ENCODE results near the gene PDE4B. TPM values are rescaled to one million over a fixed set of nuclear protein-coding genes. Genes with fewer than 3 reads are reported as not detected.

PDE4B gene
- total RNA-seq, 1 donor from 2014 or later: 10.9 TPM

- no peaks in the 10 kb centered on the region for H3K27me3 Mint-ChIP-seq
- intact Hi-C loops (cut with micrococcal nuclease): loop anchor here (10.0 kb wide), 1 partner anchor 888 kb away; no protein-coding TSS in a partner anchor
- H3K27ac Mint-ChIP-seq: no peak overlapping the region
- no peak overlapping the region for H3K4me3 Mint-ChIP-seq
- peaks cover 16% of the 10 kb centered on the region for H3K9me3 Mint-ChIP-seq
- no peak for DNase-seq
- H3K4me1 Mint-ChIP-seq: peaks cover 56% of the 10 kb centered on the region
- no peaks in the 10 kb centered on the region for H3K36me3 Mint-ChIP-seq (ENCODE audit: low read depth)
Observed at GRCh38 chr1:66286307-66286706, 493.6 kb downstream of the PDE4B start.

GRCh38 chr1:66288048-66288447 is 495.4 kb downstream of the PDE4B start:
- peaks cover 19% of the 10 kb centered on the region for H3K9me3 Mint-ChIP-seq
- no peak for DNase-seq
- H3K4me1 Mint-ChIP-seq: peaks cover 50% of the 10 kb centered on the region
- intact Hi-C loops (cut with micrococcal nuclease): loop anchor here (10.0 kb wide), 1 partner anchor 887 kb away; no protein-coding TSS in a partner anchor
- H3K27ac Mint-ChIP-seq: no peak overlapping the region
- no peaks in the 10 kb centered on the region for H3K36me3 Mint-ChIP-seq (ENCODE audit: low read depth)
- no peak overlapping the region for H3K4me3 Mint-ChIP-seq
- H3K27me3 Mint-ChIP-seq: no peaks in the 10 kb centered on the region

GRCh38 chr1:66290761-66291530 is 498.3 kb downstream of the PDE4B start:
- intact Hi-C loops (cut with micrococcal nuclease): no loop called here
- Mint-ChIP-seq H3K27me3 (no peaks in the 10 kb centered on the region), H3K4me1 (peaks cover 40% of the 10 kb centered on the region), H3K9me3 (peaks cover 18% of the 10 kb centered on the region), H3K27ac (no peak overlapping the region), H3K4me3 (no peak overlapping the region), H3K36me3 (ENCODE audit: low read depth) (no peaks in the 10 kb centered on the region)
- no peak for DNase-seq

GRCh38 chr1:66291531-66291864 is 498.8 kb downstream of the PDE4B start:
- peaks cover 39% of the 10 kb centered on the region for H3K4me1 Mint-ChIP-seq

GRCh38 chr1:66292305-66292704 is 499.6 kb downstream of the PDE4B start:
- DNase-seq: no peak
- H3K9me3 Mint-ChIP-seq: peaks cover 17% of the 10 kb centered on the region
- H3K4me3 Mint-ChIP-seq: no peak overlapping the region
- no peaks in the 10 kb centered on the region for H3K36me3 Mint-ChIP-seq (ENCODE audit: low read depth)
- intact Hi-C loops (cut with micrococcal nuclease): no loop called here
- no peaks in the 10 kb centered on the region for H3K27me3 Mint-ChIP-seq
- peaks cover 39% of the 10 kb centered on the region for H3K4me1 Mint-ChIP-seq
- no peak overlapping the region for H3K27ac Mint-ChIP-seq

More at GRCh38 chr1:66291531-66291864, 498.8 kb downstream of the PDE4B start:
- no peak overlapping the region for H3K27ac Mint-ChIP-seq
- DNase-seq: no peak
- intact Hi-C loops (cut with micrococcal nuclease): no loop called here
- H3K9me3 Mint-ChIP-seq: peaks cover 17% of the 10 kb centered on the region
- H3K4me3 Mint-ChIP-seq: no peak overlapping the region
- H3K27me3 Mint-ChIP-seq: no peaks in the 10 kb centered on the region
- H3K36me3 Mint-ChIP-seq (ENCODE audit: low read depth): no peaks in the 10 kb centered on the region

GRCh38 chr1:66292944-66293343 is 500.2 kb downstream of the PDE4B start:
- Mint-ChIP-seq H3K9me3 (peaks cover 17% of the 10 kb centered on the region), H3K27me3 (no peaks in the 10 kb centered on the region), H3K4me1 (peaks cover 38% of the 10 kb centered on the region), H3K4me3 (no peak overlapping the region), H3K27ac (no peak overlapping the region), H3K36me3 (ENCODE audit: low read depth) (no peaks in the 10 kb centered on the region)
- DNase-seq: no peak
- intact Hi-C loops (cut with micrococcal nuclease): loop anchor here (1.0 kb wide), 1 partner anchor 8 kb away; no protein-coding TSS in a partner anchor

- peak overlapping the region; percentile 73 for H3K27ac Mint-ChIP-seq
Observed at GRCh38 chr1:66294707-66295370, 502.1 kb downstream of the PDE4B start.

GRCh38 chr1:66295803-66296202 is 503.1 kb downstream of the PDE4B start:
- Mint-ChIP-seq H3K4me3 (no peak overlapping the region), H3K4me1 (peaks cover 30% of the 10 kb centered on the region), H3K36me3 (ENCODE audit: low read depth) (no peaks in the 10 kb centered on the region), H3K27ac (no peak overlapping the region), H3K9me3 (peaks cover 4% of the 10 kb centered on the region), H3K27me3 (no peaks in the 10 kb centered on the region)
- intact Hi-C loops (cut with micrococcal nuclease): no loop called here
- peak; percentile 52 for DNase-seq

More at GRCh38 chr1:66294707-66295370, 502.1 kb downstream of the PDE4B start:
- no peak for DNase-seq
- Mint-ChIP-seq H3K36me3 (ENCODE audit: low read depth) (no peaks in the 10 kb centered on the region), H3K9me3 (peaks cover 8% of the 10 kb centered on the region), H3K4me1 (peaks cover 34% of the 10 kb centered on the region), H3K27me3 (no peaks in the 10 kb centered on the region), H3K4me3 (no peak overlapping the region)
- intact Hi-C loops (cut with micrococcal nuclease): loop anchor here (1.0 kb wide), 1 partner anchor 10 kb away; no protein-coding TSS in a partner anchor

GRCh38 chr1:66296370-66296769 is 503.7 kb downstream of the PDE4B start:
- Mint-ChIP-seq H3K4me3 (no peak overlapping the region), H3K27ac (no peak overlapping the region), H3K9me3 (peaks cover 4% of the 10 kb centered on the region), H3K4me1 (peaks cover 28% of the 10 kb centered on the region), H3K27me3 (no peaks in the 10 kb centered on the region), H3K36me3 (ENCODE audit: low read depth) (no peaks in the 10 kb centered on the region)
- DNase-seq: no peak
- intact Hi-C loops (cut with micrococcal nuclease): no loop called here

- Mint-ChIP-seq H3K27me3 (no peaks in the 10 kb centered on the region), H3K36me3 (ENCODE audit: low read depth) (no peaks in the 10 kb centered on the region), H3K4me1 (peaks cover 28% of the 10 kb centered on the region), H3K27ac (no peak overlapping the region), H3K4me3 (no peak overlapping the region), H3K9me3 (peaks cover 4% of the 10 kb centered on the region)
- intact Hi-C loops (cut with micrococcal nuclease): no loop called here
- DNase-seq: no peak
Observed at GRCh38 chr1:66296951-66297350, 504.3 kb downstream of the PDE4B start.

GRCh38 chr1:66298464-66298863 is 505.8 kb downstream of the PDE4B start:
- Mint-ChIP-seq H3K36me3 (ENCODE audit: low read depth) (no peaks in the 10 kb centered on the region), H3K4me1 (peaks cover 40% of the 10 kb centered on the region), H3K27ac (no peak overlapping the region), H3K27me3 (no peaks in the 10 kb centered on the region), H3K9me3 (no peaks in the 10 kb centered on the region), H3K4me3 (no peak overlapping the region)
- intact Hi-C loops (cut with micrococcal nuclease): no loop called here
- DNase-seq: no peak

- H3K4me3 Mint-ChIP-seq: peak overlapping the region; percentile 76
- no peaks in the 10 kb centered on the region for H3K27me3 Mint-ChIP-seq
- no peaks in the 10 kb centered on the region for H3K36me3 Mint-ChIP-seq (ENCODE audit: low read depth)
- H3K4me1 Mint-ChIP-seq: peaks cover 35% of the 10 kb centered on the region
- H3K9me3 Mint-ChIP-seq: no peaks in the 10 kb centered on the region
- intact Hi-C loops (cut with micrococcal nuclease): no loop called here
- H3K27ac Mint-ChIP-seq: peak overlapping the region; percentile 82
- peak; percentile 53 for DNase-seq
Observed at GRCh38 chr1:66300280-66300971, 507.7 kb downstream of the PDE4B start.

- no peaks in the 10 kb centered on the region for H3K36me3 Mint-ChIP-seq (ENCODE audit: low read depth)
- H3K4me1 Mint-ChIP-seq: peaks cover 31% of the 10 kb centered on the region
- intact Hi-C loops (cut with micrococcal nuclease): loop anchor here (1.0 kb wide), 5 partner anchors 8 to 73 kb away; no protein-coding TSS in a partner anchor
- H3K9me3 Mint-ChIP-seq: no peaks in the 10 kb centered on the region
- DNase-seq: peak; percentile 80
- peak overlapping the region; percentile 82 for H3K27ac Mint-ChIP-seq
- H3K4me3 Mint-ChIP-seq: peak overlapping the region; percentile 76
- no peaks in the 10 kb centered on the region for H3K27me3 Mint-ChIP-seq
Observed at GRCh38 chr1:66300972-66301451, 508.3 kb downstream of the PDE4B start.
